CD14-positive monocyte (primary cell): ENCODE results near the gene COL4A2. TPM values are rescaled to one million over a fixed set of nuclear protein-coding genes. Genes with fewer than 3 reads are reported as not detected.
A peak's percentile ranks its signal among the peaks of the same experiment; 100 is the strongest.

Experiments used
- DNase-seq, 3 donors: peaks; one replicate each; pipeline ENCODE4 v3.0.0-alpha.2; 2011 to 2022
- H2AFZ ChIP-seq: 2 replicates; pipeline ENCODE4 v1.6.0; 2012; ENCODE audit warnings: mild to moderate bottlenecking, low read depth, low read length, inconsistent platforms; ENCODE audit not compliant: insufficient read depth, poor library complexity, severe bottlenecking
- H3K27ac ChIP-seq, 2 donors: 1 replicate in 1 of 2; 2 replicates in 1 of 2; pipeline ENCODE4 v1.5.1; 2012 to 2013; ENCODE audit warnings: low read length in 2 of 2, control low read depth in 1 of 2, inconsistent platforms in 1 of 2, low read depth in 1 of 2, mild to moderate bottlenecking in 1 of 2
- H3K27me3 ChIP-seq, 2 donors: one replicate each; pipeline versions ENCODE4 v1.6.0 to v1.6.1; 2011 to 2013; ENCODE audit warnings: low read length in 2 of 2; ENCODE audit not compliant: control insufficient read depth in 2 of 2, insufficient read depth in 2 of 2
- H3K36me3 ChIP-seq, 2 donors: replicated peaks in 1 of 2; 1 replicate in 1 of 2; 2 replicates in 1 of 2; pipeline versions ENCODE4 v1.5.1 to v1.6.1; 2012 to 2013; ENCODE audit warnings: low read length in 2 of 2, control low read depth in 1 of 2, inconsistent platforms in 1 of 2, mild to moderate bottlenecking in 1 of 2; ENCODE audit not compliant: insufficient read depth in 2 of 2, control insufficient read depth in 1 of 2
- H3K4me1 ChIP-seq, 2 donors: 1 replicate in 1 of 2; 2 replicates in 1 of 2; pipeline versions ENCODE4 v1.5.1 to v1.6.1; 2012 to 2013; ENCODE audit warnings: low read length in 2 of 2, control low read depth in 1 of 2, inconsistent platforms in 1 of 2, mild to moderate bottlenecking in 1 of 2, moderate library complexity in 1 of 2; ENCODE audit not compliant: insufficient read depth in 2 of 2, control insufficient read depth in 1 of 2
- H3K4me2 ChIP-seq: replicated peaks from 2 replicates; pipeline ENCODE3; 2012; ENCODE audit warnings: low read length, moderate library complexity, mild to moderate bottlenecking; ENCODE audit not compliant: poor library complexity, severe bottlenecking; ENCODE audit errors: extremely low read depth
- H3K4me3 ChIP-seq, 3 experiments: fragments of 200-600 bp in 1 of 3; sonication (generic) in 1 of 3; replicated peaks in 1 of 3; 1 replicate in 2 of 3; 2 replicates in 1 of 3; pipeline ENCODE4 v1.5.1; 2011 to 2013; ENCODE audit warnings: low read length in 3 of 3, mild to moderate bottlenecking in 3 of 3, control low read depth in 2 of 3, low read depth in 2 of 3, inconsistent platforms in 1 of 3, moderate library complexity in 1 of 3
- H3K79me2 ChIP-seq: 2 replicates; pipeline ENCODE4 v1.6.0; 2012; ENCODE audit warnings: mild to moderate bottlenecking, control low read depth, inconsistent platforms, low read length, moderate library complexity; ENCODE audit not compliant: insufficient read depth
- H3K9ac ChIP-seq: 2 replicates; pipeline ENCODE4 v1.6.0; 2017; ENCODE audit warnings: low read length, mild to moderate bottlenecking; ENCODE audit not compliant: insufficient read depth, poor library complexity, severe bottlenecking
- H3K9me3 ChIP-seq, 2 donors: replicated peaks in 1 of 2; 1 replicate in 1 of 2; 2 replicates in 1 of 2; pipeline versions ENCODE4 v1.5.1 to v1.6.1; 2012 to 2013; ENCODE audit warnings: low read length in 2 of 2, control low read depth in 1 of 2; ENCODE audit not compliant: control insufficient read depth in 1 of 2, insufficient read depth in 1 of 2
- H4K20me1 ChIP-seq: 2 replicates; pipeline ENCODE4 v1.6.0; 2012; ENCODE audit warnings: mild to moderate bottlenecking, low read length, control low read depth, moderate library complexity; ENCODE audit not compliant: insufficient read depth
- H3K27ac Mint-ChIP-seq, 7 donors: one replicate each; pipeline ENCODE4 v1.8.0; 2020; ENCODE audit warnings: mild to moderate bottlenecking in 7 of 7, mixed read lengths in 7 of 7, moderate library complexity in 6 of 7, inconsistent platforms in 2 of 7
- H3K27me3 Mint-ChIP-seq, 3 donors: one replicate each; pipeline ENCODE4 v1.8.0; 2021 to 2022; ENCODE audit warnings: low read depth in 3 of 3, mild to moderate bottlenecking in 3 of 3, mixed read lengths in 3 of 3, moderate library complexity in 3 of 3, inconsistent platforms in 1 of 3
- H3K36me3 Mint-ChIP-seq, 2 donors: one replicate each; pipeline ENCODE4 v1.8.0; 2020; ENCODE audit warnings: mixed read lengths in 2 of 2, inconsistent platforms in 1 of 2, mild to moderate bottlenecking in 1 of 2
- H3K4me1 Mint-ChIP-seq: one replicate; pipeline ENCODE4 v1.8.0; 2020; ENCODE audit warnings: mild to moderate bottlenecking, mixed read lengths
- H3K4me3 Mint-ChIP-seq, 2 donors: one replicate each; pipeline ENCODE4 v1.8.0; 2020; ENCODE audit warnings: mild to moderate bottlenecking in 2 of 2, mixed read lengths in 2 of 2, moderate library complexity in 1 of 2
- H3K9me3 Mint-ChIP-seq, 7 donors: one replicate each; pipeline ENCODE4 v1.8.0; 2020 to 2022; ENCODE audit warnings: mixed read lengths in 7 of 7, mild to moderate bottlenecking in 6 of 7, moderate library complexity in 6 of 7, inconsistent platforms in 2 of 7
- WGBS: methylation state at CpG from one replicate; pipeline ENCODE4 v1.1.5; 2013; ENCODE audit warnings: missing lambda C conversion rate; ENCODE audit not compliant: insufficient coverage; 5-methylcytosine and 5-hydroxymethylcytosine counted together
- intact Hi-C, 2 donors: fragments of 100-400 bp; cut with micrococcal nuclease; formaldehyde crosslinking; loops; one replicate each; pipeline versions ENCODE4 v1.15.0 to v1.15.1; 2023
- polyA plus RNA-seq, 3 donors: library from polyadenylated mRNA; depleted of rRNA in 1 of 3; unstranded in 2 of 3; stranded (reverse) in 1 of 3; fragments of 300-500 nt in 2 of 3; fragments of >200 nt in 1 of 3; fragmentation: Illumina TruSeq in 2 of 3; gene quantifications; 1 replicate in 2 of 3; 2 replicates in 1 of 3; pipeline ENCODE4 v1.2.3, GENCODE V29; 2012 to 2021
- TF ChIP-seq, protein P1 (sequence below): fragments of 200-600 bp; IDR thresholded peaks from one replicate; pipeline ENCODE4 v1.8.0; 2022; ENCODE audit warnings: antibody characterized with exemption, mild to moderate bottlenecking

Gene COL4A2
- polyA plus RNA-seq, 3 donors: not detected

DNA sequence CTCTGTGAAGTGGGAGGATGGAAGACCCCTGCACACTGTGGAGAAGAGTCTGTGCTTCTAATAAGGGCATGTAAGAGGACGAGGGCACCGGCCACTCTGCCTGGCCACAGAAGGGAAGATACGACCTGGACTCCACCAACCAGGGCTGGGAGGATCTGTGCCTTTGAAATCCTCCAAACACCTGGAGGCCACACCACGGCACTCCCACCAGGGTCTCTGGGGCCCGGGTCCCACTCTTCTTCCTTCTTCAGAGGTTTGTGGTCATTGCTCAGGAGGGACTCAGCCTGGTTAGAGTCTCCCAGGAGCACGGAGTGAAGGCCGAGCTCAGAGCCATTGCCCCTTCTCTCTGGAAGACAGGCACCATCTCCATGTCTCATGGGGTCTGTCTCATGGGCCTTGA, 212.4 kb downstream of the COL4A2 start:
- H3K27ac Mint-ChIP-seq: peak overlapping the region; percentile 96 to 99 (median 97)
- Histone ChIP-seq H3K9me3 (no peaks in the 10 kb centered on the region), H3K79me2 (peaks cover 29% of the 10 kb centered on the region), H3K4me3 (peak overlapping the region in 1 of 3 experiments; percentile 54), H3K4me1 (peaks cover 70 to 72% of the 10 kb centered on the region in 2 donors), H3K9ac (peak overlapping the region; percentile 47), H3K36me3 (peaks cover 7 to 15% of the 10 kb centered on the region in 2 donors), H3K4me2 (peak overlapping the region; percentile 65), H3K27me3 (no peaks in the 10 kb centered on the region), H2AFZ (no peak overlapping the region), H4K20me1 (peaks cover 18% of the 10 kb centered on the region), H3K27ac (peak overlapping the region; percentile 86 to 93)
- peaks cover 0 to 4% (median 3%) of the 10 kb centered on the region in 3 donors for H3K27me3 Mint-ChIP-seq
- peaks cover 74% of the 10 kb centered on the region for H3K4me1 Mint-ChIP-seq
- intact Hi-C loops: no loop called here
- WGBS: 66% methylated on average over 6 of the region's 7 CpGs
- DNase-seq: no peak
- TF ChIP-seq, protein P1, sequence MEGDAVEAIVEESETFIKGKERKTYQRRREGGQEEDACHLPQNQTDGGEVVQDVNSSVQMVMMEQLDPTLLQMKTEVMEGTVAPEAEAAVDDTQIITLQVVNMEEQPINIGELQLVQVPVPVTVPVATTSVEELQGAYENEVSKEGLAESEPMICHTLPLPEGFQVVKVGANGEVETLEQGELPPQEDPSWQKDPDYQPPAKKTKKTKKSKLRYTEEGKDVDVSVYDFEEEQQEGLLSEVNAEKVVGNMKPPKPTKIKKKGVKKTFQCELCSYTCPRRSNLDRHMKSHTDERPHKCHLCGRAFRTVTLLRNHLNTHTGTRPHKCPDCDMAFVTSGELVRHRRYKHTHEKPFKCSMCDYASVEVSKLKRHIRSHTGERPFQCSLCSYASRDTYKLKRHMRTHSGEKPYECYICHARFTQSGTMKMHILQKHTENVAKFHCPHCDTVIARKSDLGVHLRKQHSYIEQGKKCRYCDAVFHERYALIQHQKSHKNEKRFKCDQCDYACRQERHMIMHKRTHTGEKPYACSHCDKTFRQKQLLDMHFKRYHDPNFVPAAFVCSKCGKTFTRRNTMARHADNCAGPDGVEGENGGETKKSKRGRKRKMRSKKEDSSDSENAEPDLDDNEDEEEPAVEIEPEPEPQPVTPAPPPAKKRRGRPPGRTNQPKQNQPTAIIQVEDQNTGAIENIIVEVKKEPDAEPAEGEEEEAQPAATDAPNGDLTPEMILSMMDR: no peak
- H3K4me3 Mint-ChIP-seq: no peak overlapping the region
- H3K36me3 Mint-ChIP-seq: peaks cover 34 to 43% of the 10 kb centered on the region in 2 donors
- peaks cover 0 to 1% (median 0%) of the 10 kb centered on the region in 7 donors for H3K9me3 Mint-ChIP-seq

GRCh38 chr13:110520431-110521295, 213.6 kb downstream of the COL4A2 start:
- Mint-ChIP-seq H3K4me1 (peaks cover 86% of the 10 kb centered on the region), H3K27ac (peak overlapping the region; percentile 96 to 99 (median 97)), H3K4me3 (peak overlapping the region; percentile 52 to 76), H3K36me3 (peaks cover 44 to 50% of the 10 kb centered on the region in 2 donors), H3K27me3 (peaks cover 0 to 5% (median 0%) of the 10 kb centered on the region in 3 donors), H3K9me3 (peaks cover 0 to 1% (median 0%) of the 10 kb centered on the region in 7 donors)
- Histone ChIP-seq H3K27me3 (no peaks in the 10 kb centered on the region), H4K20me1 (peaks cover 21% of the 10 kb centered on the region), H3K36me3 (peaks cover 7 to 15% of the 10 kb centered on the region in 2 donors), H3K79me2 (peaks cover 40% of the 10 kb centered on the region), H2AFZ (peak overlapping the region; percentile 30), H3K4me1 (peaks cover 81 to 83% of the 10 kb centered on the region in 2 donors), H3K9ac (peak overlapping the region; percentile 47), H3K9me3 (no peaks in the 10 kb centered on the region), H3K4me2 (peak overlapping the region; percentile 65), H3K27ac (peak overlapping the region; percentile 86 to 93), H3K4me3 (peak overlapping the region in 1 of 3 experiments; percentile 54)
- intact Hi-C loops: loop anchor here (2.0 to 10.0 kb wide), 5 partner anchors 42 to 194 kb away; partner anchors contain the start of genes ING1 (in 1 of the 2) and RAB20 (in 1 of the 2)
- 9% methylated on average over 12 of the region's 16 CpGs for WGBS
- TF ChIP-seq, protein P1: no peak
- DNase-seq: peak; percentile 85 to 98 (median 90)
